HG02678 (cell line): ENCODE measurements around the gene TM9SF2.
A peak's percentile ranks its signal among the peaks of the same experiment; 100 is the strongest.
"Not testable (repeated sequence)": the region's sequence is repeated elsewhere in the genome, so short reads cannot be mapped to it uniquely, and the experiment has no call there.

Experiments
- ATAC-seq: cut with Tn5 transposase; IDR thresholded peaks from one replicate; pipeline ENCODE4 v1.9.1; 2021; ENCODE audit warnings: mild to moderate bottlenecking, moderate library complexity; ENCODE audit not compliant: unreplicated experiment

The TM9SF2 gene

GRCh38 chr13:99501184-99501847 lies at the start of gene TM9SF2:
TM9SF2 (plus strand) TSS chr13:99501472; CDS start chr13:99501607, 135 bp downstream.
- peak; percentile 56 for ATAC-seq

GRCh38 chr13:99454518-99455183 lies 46.6 kb upstream of the TM9SF2 start:
- ATAC-seq: no peak

- ATAC-seq: no peak
Measured at GRCh38 chr13:99459099-99459850, 42.0 kb upstream of the TM9SF2 start.

- not testable (repeated sequence) for ATAC-seq
Measured at GRCh38 chr13:99460802-99461201, 40.5 kb upstream of the TM9SF2 start.

GRCh38 chr13:99463646-99464397 lies 37.5 kb upstream of the TM9SF2 start:
- ATAC-seq: no peak

GRCh38 chr13:99464441-99464949 lies 36.8 kb upstream of the TM9SF2 start:
- ATAC-seq: no peak

GRCh38 chr13:99465454-99465853 lies 35.8 kb upstream of the TM9SF2 start:
- ATAC-seq: no peak

- ATAC-seq: no peak
Measured at GRCh38 chr13:99467764-99468163, 33.5 kb upstream of the TM9SF2 start.

- no peak for ATAC-seq
Measured at GRCh38 chr13:99469041-99469440, 32.2 kb upstream of the TM9SF2 start.

- no peak for ATAC-seq
Measured at GRCh38 chr13:99470027-99470426, 31.2 kb upstream of the TM9SF2 start.

- no peak for ATAC-seq
Measured at GRCh38 chr13:99471221-99472121, 29.8 kb upstream of the TM9SF2 start.

- no peak for ATAC-seq
Measured at GRCh38 chr13:99472122-99472440, 29.2 kb upstream of the TM9SF2 start.

- no peak for ATAC-seq
Measured at GRCh38 chr13:99473515-99473914, 27.8 kb upstream of the TM9SF2 start.

GRCh38 chr13:99476648-99477047 lies 24.6 kb upstream of the TM9SF2 start:
- no peak for ATAC-seq

- no peak for ATAC-seq
Measured at GRCh38 chr13:99477493-99477892, 23.8 kb upstream of the TM9SF2 start.

GRCh38 chr13:99481366-99481765 lies 19.9 kb upstream of the TM9SF2 start:
- no peak for ATAC-seq

- no peak for ATAC-seq
Measured at GRCh38 chr13:99484473-99484872, 16.8 kb upstream of the TM9SF2 start.

- no peak for ATAC-seq
Measured at GRCh38 chr13:99486996-99487395, 14.3 kb upstream of the TM9SF2 start.

- no peak for ATAC-seq
Measured at GRCh38 chr13:99489028-99489427, 12.2 kb upstream of the TM9SF2 start.

GRCh38 chr13:99491750-99492149 lies 9.5 kb upstream of the TM9SF2 start:
- ATAC-seq: not testable (repeated sequence)
